Endothelial cell (in vitro differentiated cells): ENCODE measurements around the gene KCNQ1OT1. TPM values are rescaled to one million over a fixed set of nuclear protein-coding genes. Genes with fewer than 3 reads are reported as not detected.

Experiments used
- DNase-seq: peaks from one replicate; pipeline ENCODE4 v3.0.0; 2021; ENCODE audit warnings: low spot score
- H3K27ac Mint-ChIP-seq: one replicate; pipeline ENCODE4 v1.8.0; 2021; ENCODE audit warnings: mixed read lengths, inconsistent platforms; ENCODE audit not compliant: unreplicated experiment
- H3K27me3 Mint-ChIP-seq: one replicate; pipeline ENCODE4 v1.8.0; 2021; ENCODE audit warnings: mild to moderate bottlenecking, moderate library complexity, mixed read lengths, inconsistent platforms; ENCODE audit not compliant: unreplicated experiment
- H3K36me3 Mint-ChIP-seq: one replicate; pipeline ENCODE4 v1.8.0; 2021; ENCODE audit warnings: mild to moderate bottlenecking, low read depth, mixed read lengths, inconsistent platforms; ENCODE audit not compliant: unreplicated experiment
- H3K4me1 Mint-ChIP-seq: one replicate; pipeline ENCODE4 v1.8.0; 2021; ENCODE audit warnings: mild to moderate bottlenecking, mixed read lengths, inconsistent platforms; ENCODE audit not compliant: unreplicated experiment
- H3K4me3 Mint-ChIP-seq: one replicate; pipeline ENCODE4 v1.8.0; 2021; ENCODE audit warnings: mild to moderate bottlenecking, mixed read lengths, inconsistent platforms; ENCODE audit not compliant: unreplicated experiment
- H3K9me3 Mint-ChIP-seq: one replicate; pipeline ENCODE4 v1.8.0; 2021; ENCODE audit warnings: mixed read lengths, inconsistent platforms; ENCODE audit not compliant: unreplicated experiment
- CTCF ChIP-seq: fragments of 200-600 bp; sonication (generic); IDR thresholded peaks from one replicate; pipeline ENCODE4 v1.5.0; 2021; ENCODE audit warnings: antibody characterized with exemption; ENCODE audit not compliant: unreplicated experiment
- total RNA-seq: library from RNA; stranded (reverse); fragmentation: NEBNext Ultra II Directional; extraction: Animal tissue kit (Norgen Biotek cat#: 25700); gene quantifications from one replicate; pipeline ENCODE4 v1.2.1, GENCODE V29; 2021; ENCODE audit not compliant: unreplicated experiment

The KCNQ1OT1 gene
- total RNA-seq, 1 donor from 2014 or later = 1.2 TPM

- H3K27ac Mint-ChIP-seq = no peak overlapping the region
- peaks cover 3% of the 10 kb centered on the region for H3K27me3 Mint-ChIP-seq
- peaks cover under 1% of the 10 kb centered on the region for H3K4me1 Mint-ChIP-seq
- no peak overlapping the region for H3K4me3 Mint-ChIP-seq
- no peak for DNase-seq
- peaks cover 1% of the 10 kb centered on the region for H3K9me3 Mint-ChIP-seq
- peaks cover 32% of the 10 kb centered on the region for H3K36me3 Mint-ChIP-seq
- no peak for TF ChIP-seq CTCF
Measured at GRCh38 chr11:2655834-2656622, 43.8 kb downstream of the KCNQ1OT1 start.

- DNase-seq = no peak
- no peak overlapping the region for H3K27ac Mint-ChIP-seq
- no peak overlapping the region for H3K4me3 Mint-ChIP-seq
- peaks cover 7% of the 10 kb centered on the region for H3K27me3 Mint-ChIP-seq
- peaks cover 9% of the 10 kb centered on the region for H3K9me3 Mint-ChIP-seq
- H3K36me3 Mint-ChIP-seq = peaks cover 28% of the 10 kb centered on the region
- peaks cover 4% of the 10 kb centered on the region for H3K4me1 Mint-ChIP-seq
- no peak for TF ChIP-seq CTCF
Measured at GRCh38 chr11:2655016-2655719, 44.6 kb downstream of the KCNQ1OT1 start.

DNA sequence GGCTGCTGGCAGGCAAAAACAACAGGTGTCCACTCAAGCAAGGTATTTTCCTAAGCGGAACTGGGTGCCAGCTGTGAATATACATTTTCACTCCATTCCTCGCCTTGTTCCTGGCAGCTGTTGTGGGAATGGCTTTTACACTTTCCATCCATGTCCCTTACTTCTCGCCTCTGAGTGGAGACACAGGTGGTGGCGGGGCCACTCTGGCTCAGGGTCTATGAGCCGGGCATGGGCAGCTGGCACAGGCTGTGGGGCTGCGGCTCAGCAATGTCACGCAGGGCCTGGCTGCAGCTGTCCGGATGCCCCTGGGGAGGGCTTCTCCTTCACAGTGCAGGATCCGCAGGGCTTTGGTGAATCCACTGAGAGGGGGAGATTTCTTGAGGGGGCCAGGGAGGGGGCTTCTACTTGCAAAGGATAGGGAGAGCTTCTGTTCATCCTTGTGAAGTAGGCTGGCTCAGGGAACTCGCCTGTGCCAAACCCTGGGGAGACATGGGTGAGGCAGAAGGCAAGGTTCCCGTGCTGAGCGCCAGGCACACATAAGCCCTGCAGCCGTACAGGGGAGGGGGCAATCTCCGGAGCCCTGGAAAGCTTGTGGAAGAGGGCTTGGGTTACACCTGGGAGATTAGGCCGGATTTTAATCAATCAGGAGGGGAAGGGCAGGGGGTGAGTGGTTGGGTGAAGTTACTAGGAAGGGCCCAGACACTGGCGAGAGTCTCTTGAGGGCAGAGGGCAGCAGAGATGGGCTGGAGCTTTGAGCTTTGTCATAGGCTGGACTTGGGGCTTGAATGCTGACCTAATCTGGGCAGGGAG lies 45.7 kb downstream of the KCNQ1OT1 start:
- H3K27ac Mint-ChIP-seq = no peak overlapping the region
- peaks cover 7% of the 10 kb centered on the region for H3K27me3 Mint-ChIP-seq
- H3K4me1 Mint-ChIP-seq = peaks cover 4% of the 10 kb centered on the region
- peaks cover 17% of the 10 kb centered on the region for H3K9me3 Mint-ChIP-seq
- no peak for DNase-seq
- no peak overlapping the region for H3K4me3 Mint-ChIP-seq
- H3K36me3 Mint-ChIP-seq = peaks cover 33% of the 10 kb centered on the region
- TF ChIP-seq CTCF = no peak

DNA sequence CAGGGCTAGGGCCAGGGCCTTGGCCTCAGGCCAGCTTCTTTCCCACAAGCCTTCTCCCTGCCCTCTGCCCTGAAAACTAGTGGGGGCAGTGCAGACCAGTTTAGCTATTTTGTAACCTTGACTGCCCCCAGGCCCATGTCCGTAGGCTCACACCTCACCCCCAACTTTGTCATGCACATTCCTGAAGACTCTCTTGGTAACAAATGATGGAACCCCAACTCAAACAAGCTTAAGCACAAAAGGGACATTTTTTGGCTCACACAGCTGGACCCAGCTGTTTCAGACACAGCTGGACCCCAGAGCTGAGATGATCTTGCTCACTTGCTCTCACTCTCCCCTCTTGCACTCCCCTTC lies 46.6 kb downstream of the KCNQ1OT1 start:
- peaks cover 33% of the 10 kb centered on the region for H3K36me3 Mint-ChIP-seq
- DNase-seq = no peak
- peaks cover 7% of the 10 kb centered on the region for H3K27me3 Mint-ChIP-seq
- TF ChIP-seq CTCF = no peak
- H3K27ac Mint-ChIP-seq = no peak overlapping the region
- peaks cover 17% of the 10 kb centered on the region for H3K9me3 Mint-ChIP-seq
- H3K4me1 Mint-ChIP-seq = peaks cover 4% of the 10 kb centered on the region
- no peak overlapping the region for H3K4me3 Mint-ChIP-seq
